DMS153 treated with DMSO at 0.1 percent for 48 hours (cell line): ENCODE data around the gene TOR2A.

Experiments
- DNase-seq: peaks from one replicate; lab custom pipeline; 2025; ENCODE audit not compliant: unreplicated experiment; lab: John Stamatoyannopoulos, UW

The TOR2A gene

DNA sequence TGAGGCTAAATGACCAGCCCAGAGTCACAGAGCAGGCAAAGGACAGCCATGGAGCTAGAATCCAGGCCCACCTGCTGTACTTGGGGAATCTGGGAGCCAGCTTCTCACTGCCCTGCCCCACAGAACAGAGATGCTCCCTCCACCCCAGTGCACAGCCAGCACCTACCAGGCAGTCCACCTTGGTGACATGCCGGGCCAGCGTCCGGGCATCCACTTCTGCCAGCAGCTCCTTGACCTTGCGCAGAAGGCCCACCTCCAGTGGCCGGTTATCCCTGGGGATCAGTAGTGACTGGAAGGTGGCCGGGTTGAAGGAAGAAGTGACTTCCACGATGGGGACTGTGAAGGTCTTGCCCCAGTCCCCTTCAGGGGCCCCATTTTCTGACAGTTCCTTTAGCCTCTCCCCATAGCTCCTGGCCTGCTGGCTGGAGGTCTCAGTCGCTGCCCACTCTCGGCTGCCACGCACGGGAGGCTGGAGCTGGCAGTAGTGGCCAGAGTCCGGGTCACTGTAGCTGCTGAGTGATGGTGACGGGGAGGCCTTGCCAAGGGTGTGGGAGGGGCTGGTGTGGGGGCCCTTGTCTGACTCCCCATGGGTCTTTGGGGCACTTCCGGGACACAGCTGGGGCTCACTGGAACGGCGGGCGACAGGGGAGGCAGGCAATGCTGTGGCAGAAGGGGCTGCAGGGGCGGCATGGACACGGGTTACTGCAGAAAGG, 9.5 kb upstream of the TOR2A start:
- DNase-seq: no peak

DNA sequence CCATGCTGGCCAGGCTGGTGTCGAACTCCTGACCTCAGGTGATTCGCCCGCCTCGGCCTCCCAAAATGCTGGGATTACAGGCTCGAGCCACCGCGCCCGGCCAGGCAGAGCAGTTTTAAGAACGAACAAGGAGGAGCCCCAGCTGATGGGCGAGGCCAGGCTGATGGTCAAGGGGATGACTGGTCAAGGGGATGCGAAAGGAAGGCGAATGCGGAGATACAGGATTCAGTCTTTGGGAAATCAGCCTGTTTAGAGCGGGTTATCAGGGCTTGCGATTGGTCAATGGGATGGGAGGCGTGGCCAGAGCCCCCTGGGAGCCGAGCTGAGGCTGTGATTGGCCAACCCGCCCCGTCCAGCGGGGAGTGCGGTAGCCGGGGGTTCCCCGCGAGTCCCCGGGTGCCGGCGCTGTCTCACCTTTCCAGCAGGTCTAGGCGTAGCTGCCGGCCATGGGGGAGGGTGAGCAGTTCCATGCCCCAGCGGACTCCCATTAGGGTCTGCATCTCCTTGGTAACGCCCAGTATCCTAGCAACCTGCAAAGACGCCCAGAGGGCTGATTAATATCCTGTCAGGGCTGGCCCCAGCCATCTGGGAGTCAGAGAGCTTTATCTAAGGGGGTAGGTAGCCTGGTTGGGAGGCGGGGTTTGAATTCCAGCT, 7.5 kb upstream of the TOR2A start:
- DNase-seq: no peak

DNA sequence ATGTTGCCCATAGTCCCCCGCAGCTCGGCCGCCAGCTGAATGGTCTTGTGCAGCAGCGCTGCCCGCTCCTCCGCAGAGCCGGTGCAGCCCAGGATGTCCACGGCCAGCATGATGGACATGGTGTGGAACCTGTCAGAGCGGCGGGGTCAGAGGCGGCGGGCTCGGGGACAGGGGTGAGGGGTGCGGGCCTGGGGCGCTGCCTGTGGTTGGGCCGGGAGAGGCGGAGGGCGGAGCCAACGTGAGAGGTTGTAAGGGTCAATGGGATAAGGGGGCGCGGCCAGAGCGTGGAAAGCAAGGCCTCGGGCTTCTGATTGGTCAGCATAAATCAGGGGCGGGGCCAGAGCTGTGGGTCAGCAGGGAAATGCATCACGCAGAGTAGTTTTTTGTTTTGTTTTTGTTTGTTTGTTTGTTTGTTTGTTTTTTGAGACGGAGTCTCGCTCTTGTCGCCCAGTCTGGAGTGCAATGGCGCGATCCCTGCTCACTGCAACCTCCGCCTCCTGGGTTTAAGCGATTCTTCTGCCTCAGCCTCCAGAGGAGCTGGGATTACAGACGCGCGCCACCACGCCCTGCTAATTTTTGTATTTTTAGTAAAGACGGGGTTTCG, 6.8 kb upstream of the TOR2A start:
- no peak for DNase-seq

DNA sequence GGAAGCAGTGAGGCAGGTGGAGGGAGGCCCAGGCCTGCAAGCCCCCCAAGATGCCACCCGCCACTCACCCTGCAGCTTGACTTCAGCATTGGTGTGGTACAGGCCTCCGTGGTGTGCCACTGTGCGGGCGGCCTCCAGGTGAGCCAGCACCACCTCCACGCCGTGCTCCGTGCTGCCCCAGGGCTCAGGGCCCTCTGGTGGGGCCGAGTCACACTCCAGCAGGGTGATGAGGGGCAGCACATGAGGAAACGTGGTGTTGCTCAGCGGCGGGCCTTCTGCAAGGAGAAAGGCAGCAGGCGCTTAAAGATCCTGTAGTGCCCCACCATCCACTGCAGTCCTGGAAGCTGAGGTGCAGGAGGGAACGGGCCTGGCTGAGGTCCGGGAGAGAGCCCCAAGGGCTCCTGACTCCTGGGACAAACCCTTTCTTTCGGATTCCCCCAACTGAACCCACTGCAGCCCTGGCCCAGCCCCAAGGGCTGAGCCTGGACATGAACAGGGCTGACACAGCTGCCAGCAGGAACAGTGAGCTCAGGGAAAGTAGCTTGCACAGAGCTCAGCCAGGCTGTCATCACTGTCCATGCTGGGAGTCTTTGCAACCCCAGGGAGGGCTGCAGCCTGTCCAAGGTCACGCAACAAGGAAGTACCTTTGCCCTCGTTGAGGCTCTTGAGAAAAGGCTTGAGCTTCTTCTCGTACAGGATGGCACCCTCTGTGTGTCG, 4.7 kb upstream of the TOR2A start:
- DNase-seq: no peak

DNA sequence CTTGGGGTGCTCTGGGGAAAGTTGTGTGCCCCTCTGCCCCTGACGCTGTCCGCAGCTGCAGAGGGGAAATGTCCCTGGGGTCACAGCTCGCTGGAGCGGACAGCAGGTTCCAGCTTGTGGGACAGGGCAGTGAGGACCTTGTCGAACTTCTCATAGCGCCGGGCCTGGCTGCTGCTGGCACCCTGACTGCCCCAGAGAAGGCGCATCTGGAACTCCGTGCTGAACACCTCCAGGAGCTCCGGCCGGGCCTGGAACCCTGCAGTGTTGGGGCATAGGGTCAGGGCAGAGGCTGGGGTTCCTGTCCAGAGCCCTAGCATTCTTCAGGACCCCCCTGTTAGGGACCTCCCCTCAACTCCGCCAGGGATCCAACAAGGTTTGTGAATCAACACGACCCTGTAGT, 3.6 kb upstream of the TOR2A start:
- no peak for DNase-seq

DNA sequence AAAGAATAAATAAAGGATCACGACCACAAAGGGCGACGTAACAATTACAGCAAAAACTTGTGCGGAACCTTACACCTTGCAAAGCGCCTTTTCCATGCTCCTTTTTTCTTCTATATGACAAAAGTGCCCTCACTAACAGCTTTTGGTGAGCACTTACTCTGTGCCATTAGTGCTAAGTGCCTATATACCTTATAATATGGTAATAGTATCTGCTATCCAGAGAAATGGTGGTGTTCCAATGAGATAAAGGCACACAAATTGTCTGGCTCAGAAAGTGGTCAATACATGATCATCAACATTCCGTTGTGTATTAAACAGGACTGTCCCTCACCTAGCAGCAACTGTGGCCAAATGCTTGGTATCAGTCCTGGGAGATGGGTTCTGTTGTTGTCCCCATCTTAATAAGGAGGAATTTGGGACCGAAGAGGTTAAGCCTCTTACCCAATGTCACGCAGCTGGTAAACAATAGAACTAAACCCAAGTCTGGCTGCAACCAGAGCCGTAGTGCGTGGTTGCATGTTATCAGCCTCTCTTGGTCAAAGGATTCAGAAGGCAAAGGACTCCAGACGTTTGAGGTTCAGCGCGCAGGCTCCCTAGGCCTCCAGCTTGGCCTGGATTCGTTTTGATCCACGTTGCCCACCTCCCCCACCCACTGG, 564 bp upstream of the TOR2A start:
- no peak for DNase-seq

DNA sequence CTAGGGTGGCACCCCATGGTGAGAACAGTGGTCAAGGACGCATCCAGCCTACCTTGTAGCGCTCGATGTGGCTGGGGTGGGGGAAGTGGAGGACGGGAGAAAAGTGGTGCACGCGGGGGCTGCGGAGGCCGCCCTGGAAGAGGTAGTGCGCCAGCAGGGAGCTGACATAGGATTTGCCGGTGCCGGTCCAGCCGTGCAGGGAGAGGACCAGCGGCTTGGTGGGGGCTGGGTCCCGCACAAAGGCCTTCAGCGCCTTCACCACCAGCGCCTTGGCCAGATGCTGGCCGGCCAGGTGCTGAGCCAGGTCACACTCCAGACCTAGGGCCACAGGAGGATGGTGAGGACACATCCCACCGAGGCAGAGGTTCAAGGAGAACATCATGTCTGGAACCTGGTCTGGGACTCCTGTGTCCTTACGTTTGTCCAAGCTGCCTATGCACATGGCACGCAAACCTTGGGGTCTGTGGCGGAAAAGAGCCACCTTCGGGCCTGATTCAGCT, 797 bp downstream of the TOR2A start:
- no peak for DNase-seq

DNA sequence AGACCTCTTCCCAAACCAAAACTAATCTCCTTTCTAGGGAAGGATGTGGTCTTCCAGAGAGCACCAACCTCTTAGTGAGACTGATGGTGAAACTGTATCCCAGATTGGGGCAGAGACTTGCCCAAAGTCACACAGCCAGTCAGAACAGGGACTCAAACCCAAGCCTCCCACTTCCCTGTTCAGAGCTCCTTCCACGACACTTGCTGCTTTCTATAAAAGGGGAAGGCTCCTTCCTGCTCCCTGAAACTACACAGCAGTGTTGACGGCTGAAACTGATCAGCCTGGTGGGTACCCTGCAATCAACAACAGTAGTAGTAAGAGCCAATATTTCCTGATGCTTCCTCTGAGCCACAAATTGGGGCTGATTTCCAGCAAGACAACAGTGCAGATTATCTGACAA, 1.5 kb downstream of the TOR2A start:
- DNase-seq: no peak

DNA sequence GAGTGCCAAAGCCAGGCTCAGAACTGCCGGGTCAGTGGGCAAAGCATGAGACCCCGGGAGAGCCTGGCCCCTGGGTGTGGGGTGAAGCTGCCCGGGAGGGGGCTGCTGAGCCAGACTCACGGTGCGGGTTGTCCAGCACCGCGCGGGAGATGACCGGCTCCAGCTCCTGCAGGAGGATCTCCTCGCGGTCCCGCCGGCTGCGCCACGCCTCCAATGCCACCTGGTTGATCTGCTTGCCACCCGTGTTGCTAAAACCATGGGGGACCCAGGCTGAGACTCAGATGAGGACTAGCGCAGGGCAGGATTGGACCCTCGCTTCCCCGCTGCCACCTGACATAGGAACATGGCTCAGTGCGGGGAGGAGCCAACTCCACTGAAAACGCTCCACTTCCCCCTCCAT, 2.6 kb downstream of the TOR2A start:
- DNase-seq: no peak

DNA sequence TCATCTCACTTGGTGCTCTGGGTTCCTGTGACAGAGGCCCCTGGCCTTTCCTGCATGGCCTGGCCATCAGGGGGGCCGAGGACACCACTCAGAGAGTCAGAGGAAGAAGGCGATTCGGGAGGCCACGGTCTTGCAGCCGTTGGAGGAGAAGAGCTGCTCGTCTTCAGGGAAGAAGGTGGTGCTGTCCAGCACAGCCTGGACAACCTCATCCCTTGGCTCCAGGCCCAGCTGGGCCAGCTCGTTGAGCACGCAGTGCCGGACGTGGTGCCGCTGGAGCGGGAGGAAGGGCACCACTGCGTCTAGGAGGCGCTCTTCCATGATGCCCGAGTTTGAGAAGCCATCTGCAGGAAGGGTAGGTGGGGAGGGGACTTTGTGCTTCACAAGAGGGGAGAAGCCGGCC, 3.2 kb downstream of the TOR2A start:
- no peak for DNase-seq

DNA sequence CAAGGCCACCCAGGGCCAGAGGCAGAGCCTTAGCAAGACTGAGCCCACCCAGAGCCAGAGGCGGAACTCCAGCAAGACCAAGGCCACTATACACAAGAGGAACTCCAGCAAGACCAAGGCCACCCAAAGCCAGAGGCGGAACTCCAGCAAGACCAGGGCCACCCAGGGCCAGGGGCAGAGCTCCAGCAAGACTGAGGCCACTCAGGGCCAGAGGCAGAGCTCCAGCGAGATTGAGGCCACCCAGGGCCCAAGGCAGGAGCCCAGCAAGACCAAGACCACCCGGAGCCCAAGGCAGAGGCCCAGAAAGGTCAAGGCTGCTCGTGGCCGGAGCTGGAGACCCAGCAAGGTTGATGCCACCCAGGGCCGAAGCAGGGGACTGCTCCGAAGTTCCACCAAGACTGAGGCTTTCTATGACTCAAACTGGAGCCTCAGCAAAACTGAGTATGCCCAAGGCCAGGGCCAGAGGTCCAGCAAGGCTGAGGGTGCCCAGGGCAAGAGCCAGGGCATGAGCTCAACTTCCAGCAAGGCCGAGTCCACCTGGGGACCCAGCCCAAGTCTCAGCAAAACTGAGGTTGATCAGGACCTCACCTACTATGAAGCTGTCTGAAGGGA, 4.2 kb downstream of the TOR2A start:
- no peak for DNase-seq

DNA sequence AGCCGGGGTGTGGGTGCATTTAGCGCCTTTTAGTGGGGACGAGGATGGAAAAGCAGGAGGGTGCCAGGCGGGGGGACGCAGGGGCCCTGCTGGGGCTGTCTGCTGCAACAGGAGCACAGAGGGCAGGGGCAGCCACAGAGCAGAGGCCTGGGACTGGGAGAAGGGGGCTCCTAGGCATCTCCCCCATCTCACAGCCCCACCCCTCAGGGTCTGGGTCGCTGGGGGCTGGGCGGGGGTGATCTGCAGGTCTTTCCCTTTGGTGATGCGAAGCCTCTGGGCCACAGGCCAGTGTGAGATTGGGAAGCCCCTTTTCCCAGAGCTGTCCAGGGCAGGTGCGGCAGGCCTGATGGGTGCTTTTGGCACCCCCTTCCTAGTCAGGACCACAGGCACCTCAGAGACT, 4.8 kb downstream of the TOR2A start:
- no peak for DNase-seq

DNA sequence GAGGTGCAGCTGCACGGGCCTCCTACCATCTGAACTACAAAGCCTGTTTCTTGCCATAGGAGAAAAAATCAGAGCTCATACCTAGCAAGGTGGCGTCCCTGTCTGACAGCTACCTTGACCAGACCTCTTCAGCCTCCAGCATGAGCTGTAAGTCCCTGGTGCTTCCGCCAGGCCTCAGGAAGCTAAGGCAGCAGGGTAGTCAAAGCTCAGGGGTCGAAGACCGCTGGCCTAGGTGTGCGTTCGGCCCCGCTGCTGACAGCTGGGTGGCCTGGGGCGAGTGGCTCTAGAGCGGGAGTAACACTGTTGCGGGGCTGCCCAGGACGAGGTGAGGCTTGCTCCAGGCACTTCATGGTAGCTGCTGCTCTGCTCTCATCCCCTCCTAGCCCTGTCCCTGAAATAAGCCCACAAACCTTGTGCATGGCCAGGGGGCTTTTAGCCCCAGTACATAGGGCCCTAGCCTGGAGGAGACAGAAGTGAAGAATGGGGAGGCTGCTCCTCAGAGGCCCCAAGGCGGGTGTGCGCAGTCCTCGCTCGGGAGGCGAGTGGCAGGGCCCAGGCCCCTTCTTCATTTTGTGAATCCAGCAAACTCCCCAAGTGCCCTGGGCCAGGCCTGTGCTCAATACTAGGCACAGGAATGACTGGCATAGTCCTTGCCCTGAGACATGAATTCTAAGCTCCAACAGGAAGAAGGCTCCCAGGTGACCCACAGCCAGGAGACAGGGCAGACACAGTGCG, 5.4 kb downstream of the TOR2A start:
- no peak for DNase-seq

DNA sequence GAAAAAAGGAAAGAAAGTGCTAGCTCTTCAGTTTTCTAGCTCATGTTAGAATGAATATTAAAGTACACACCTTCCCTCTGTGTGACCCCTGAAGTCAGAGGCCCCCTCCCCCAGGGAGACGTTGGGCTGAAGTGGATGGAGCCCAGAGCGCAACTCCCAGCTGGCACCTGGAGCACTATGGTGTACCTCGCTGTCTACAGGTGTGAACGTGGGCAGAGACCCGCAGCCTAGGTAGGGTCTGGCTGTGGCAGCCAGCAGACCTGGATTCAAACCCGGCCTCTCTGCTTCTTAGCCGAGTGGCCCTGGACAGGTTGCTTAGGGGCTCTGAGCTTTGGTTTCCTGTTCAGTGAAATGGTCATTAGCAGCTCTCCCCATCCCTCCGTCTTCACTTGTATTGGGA, 6.3 kb downstream of the TOR2A start:
- no peak for DNase-seq

DNA sequence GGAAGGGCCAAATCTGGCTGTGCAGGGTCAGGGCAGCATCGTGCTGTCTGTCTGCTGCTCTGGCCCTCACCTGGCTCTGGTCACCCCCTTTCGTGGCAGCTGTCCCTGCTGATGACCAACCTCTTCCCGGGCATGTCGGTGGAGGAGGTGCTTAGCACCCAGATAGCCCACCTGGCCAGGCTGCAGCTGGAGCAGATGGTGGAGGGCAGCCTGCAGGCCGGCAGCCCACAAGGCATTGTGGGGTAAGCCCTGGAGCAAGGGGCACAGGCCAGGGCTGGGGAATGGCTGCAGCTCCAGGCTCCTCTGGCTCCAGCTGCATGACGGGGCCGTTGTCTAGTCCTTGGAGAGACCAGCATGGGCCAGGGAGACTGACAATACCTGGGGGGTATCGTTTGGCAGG, 8.2 kb downstream of the TOR2A start:
- no peak for DNase-seq

DNA sequence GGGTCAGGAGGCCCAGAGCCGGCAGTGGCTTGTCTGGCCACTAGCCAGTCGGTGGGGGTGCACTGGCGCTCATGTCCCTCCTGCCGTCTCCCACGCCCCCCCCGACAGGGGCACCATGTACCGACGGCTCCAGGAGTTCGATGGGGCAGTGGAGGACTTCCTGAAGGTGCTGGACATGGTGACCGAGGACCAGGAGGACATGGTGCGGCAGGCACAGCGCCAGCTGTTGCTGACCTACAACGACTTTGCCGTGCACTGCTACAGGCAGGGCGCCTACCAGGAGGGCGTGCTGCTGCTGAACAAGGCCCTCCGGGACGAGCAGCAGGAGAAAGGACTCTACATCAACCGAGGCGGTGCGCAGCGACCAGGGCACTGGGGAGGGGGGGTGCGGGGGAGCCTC, 11.1 kb downstream of the TOR2A start:
- peak; percentile 45 for DNase-seq

DNA sequence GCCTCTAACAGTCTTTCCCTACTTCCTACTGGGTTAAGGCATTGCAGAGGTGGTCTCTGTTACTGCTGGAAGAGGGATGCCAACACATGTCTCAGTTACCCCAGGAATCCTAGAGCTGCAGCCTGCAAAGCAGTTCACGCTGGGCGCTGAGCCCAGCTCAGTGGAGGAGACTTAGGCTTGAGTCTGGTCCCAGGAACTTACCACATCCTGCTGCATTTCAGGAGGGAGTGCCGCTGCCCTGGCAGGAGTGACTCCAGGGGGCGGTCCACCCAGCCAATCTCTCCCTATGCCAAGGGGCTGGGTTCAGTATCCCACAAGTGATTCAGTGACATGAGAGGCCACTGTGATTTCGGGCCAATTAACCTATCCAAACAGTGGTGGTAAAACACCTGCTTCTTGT, 11.7 kb downstream of the TOR2A start:
- DNase-seq: no peak

DNA sequence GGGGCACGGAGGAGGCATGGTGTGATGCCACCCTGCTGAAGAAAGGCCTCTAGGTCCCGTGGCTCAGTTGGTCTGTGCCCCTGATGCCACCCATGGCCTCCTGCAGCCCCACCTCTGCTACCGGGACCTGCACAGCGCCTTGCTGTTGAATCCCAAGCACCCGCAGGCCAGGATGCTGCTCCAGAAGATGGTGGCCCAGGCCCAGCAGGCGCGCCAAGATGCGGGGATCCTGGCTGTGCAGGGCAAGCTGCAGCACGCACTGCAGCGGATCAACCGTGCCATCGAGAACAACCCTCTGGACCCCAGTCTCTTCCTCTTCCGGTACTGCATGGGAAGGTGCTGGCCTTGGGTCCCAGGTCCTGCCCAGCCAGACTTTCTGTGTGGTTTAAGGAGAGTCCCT, 12.1 kb downstream of the TOR2A start:
- DNase-seq: no peak

DNA sequence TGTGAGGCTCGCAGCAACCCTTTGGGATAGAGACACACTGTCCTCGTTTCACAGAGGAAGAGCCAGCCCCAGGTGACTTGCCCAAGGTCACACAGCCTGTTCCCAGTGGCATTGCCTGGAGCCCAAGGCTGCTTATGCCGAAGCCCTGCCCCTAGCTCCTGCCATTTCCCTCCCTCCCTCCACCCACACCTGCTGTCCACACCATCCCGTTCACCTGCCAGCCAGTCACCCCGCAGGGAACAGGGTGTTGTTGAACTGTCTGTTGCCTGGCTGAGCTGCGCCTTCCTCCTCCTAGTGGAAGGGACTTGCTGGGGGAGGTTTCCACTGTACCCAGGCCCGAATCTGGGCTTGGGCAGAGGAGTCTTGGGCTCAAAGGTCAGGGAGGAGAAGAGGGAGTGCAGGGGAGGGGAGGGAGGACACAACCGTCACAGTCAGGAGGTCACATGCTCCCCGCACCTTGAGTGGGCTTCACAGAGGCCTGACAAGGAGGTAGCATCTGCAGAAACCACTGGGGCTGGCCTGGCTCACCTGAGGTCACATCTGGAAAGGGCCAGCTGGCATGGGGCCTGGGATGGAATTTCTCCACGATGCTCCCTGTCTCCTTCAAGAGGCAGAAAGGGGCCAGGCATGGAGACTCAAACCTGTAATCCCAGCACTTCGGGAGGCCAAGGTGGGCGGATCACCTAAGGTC, 12.9 kb downstream of the TOR2A start:
- no peak for DNase-seq

DNA sequence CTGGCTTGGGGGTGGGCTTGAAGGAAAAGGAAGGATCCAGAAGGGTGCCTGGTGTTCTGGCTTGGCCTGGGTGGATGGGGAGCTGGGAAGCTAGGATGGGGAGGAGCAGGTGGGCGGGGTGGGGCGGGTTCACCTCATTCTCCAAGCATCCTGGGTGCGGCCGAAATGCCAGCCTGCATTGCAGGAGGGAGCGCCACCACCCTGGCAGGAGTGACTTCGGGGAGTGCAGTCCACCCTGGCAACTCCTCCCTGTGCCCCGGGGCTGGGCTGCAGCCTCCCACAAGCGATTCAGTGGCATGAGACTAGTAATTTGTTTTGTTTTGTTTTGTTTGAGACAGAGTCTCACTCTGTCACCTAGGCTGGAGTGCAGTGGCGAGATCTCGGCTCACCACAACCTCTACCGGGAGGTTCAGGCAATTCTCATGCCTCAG, 13.7 kb downstream of the TOR2A start:
- DNase-seq: no peak
